Stomach (tissue), 9 donors: Measurements from ENCODE around the gene SCARB2. TPM values are rescaled to one million over a fixed set of nuclear protein-coding genes. Genes with fewer than 3 reads are reported as not detected.

Experiments used
- DNase-seq, 2 donors: peaks; one replicate each; pipeline versions ENCODE4 v3.0.0 to v3.0.0-alpha.2; 2013 to 2019
- H3K27ac ChIP-seq, 5 donors: fragments of 200-600 bp in 4 of 5; sonication (generic) in 4 of 5; one replicate each; pipeline ENCODE4 v1.5.1; 2013 to 2019; ENCODE audit warnings: mild to moderate bottlenecking in 1 of 5, moderate library complexity in 1 of 5
- H3K27me3 ChIP-seq, 3 donors: fragments of 200-600 bp; sonication (generic); one replicate each; pipeline ENCODE4 v1.5.1; 2017 to 2019; ENCODE audit warnings: mixed run types in 1 of 3
- H3K36me3 ChIP-seq, 4 donors: fragments of 200-600 bp; sonication (generic); 1 replicate in 3 of 4; 2 replicates in 1 of 4; pipeline ENCODE4 v1.5.1; 2016 to 2019
- H3K4me1 ChIP-seq, 4 donors: fragments of 200-600 bp; sonication (generic); one replicate each; pipeline ENCODE4 v1.5.1; 2016 to 2019
- H3K4me3 ChIP-seq, 4 donors: fragments of 200-600 bp; sonication (generic) in 3 of 4; one replicate each; pipeline ENCODE4 v1.5.1; 2016 to 2019; ENCODE audit warnings: mild to moderate bottlenecking in 1 of 4
- H3K9me3 ChIP-seq, 4 donors: fragments of 200-600 bp; sonication (generic); one replicate each; pipeline ENCODE4 v1.5.1; 2016 to 2019
- EP300 ChIP-seq: sonication (generic); formaldehyde crosslinking; IDR thresholded peaks from one replicate; pipeline ENCODE4 v1.6.1; 2017; ENCODE audit warnings: antibody characterized with exemption
- POLR2A ChIP-seq, 4 donors: fragments of 450-650 bp; IDR thresholded peaks; one replicate each; pipeline ENCODE4 v1.6.1; 2016; ENCODE audit warnings: antibody characterized with exemption in 4 of 4, control low read depth in 2 of 4, mild to moderate bottlenecking in 1 of 4, moderate library complexity in 1 of 4
- POLR2AphosphoS5 ChIP-seq, 3 donors: sonication (generic); formaldehyde crosslinking; IDR thresholded peaks; one replicate each; pipeline ENCODE4 v1.6.1; 2016; ENCODE audit warnings: antibody characterized with exemption in 3 of 3
- WGBS, 5 donors: extraction: QIAGEN DNeasy Blood & Tissue Kit in 3 of 5; methylation state at CpG; one replicate each; pipeline versions ENCODE4 v1.1.5 to v1.1.7; 2013 to 2018; 5-methylcytosine and 5-hydroxymethylcytosine counted together
- intact Hi-C: fragments of 100-400 bp; cut with DNase I; formaldehyde crosslinking; loops from one replicate; pipeline ENCODE4 v1.15.1; 2023; ENCODE audit warnings: low total_unique reads
- polyA plus RNA-seq, 3 donors: library from polyadenylated mRNA; stranded (reverse); fragments of 200-250 nt; gene quantifications; one replicate each; pipeline ENCODE4 v1.2.3, GENCODE V29; 2013
- total RNA-seq, 5 donors: library from RNA; depleted of rRNA; stranded (reverse); fragments of >200 nt; gene quantifications; one replicate each; pipeline versions ENCODE4 v1.1.0 to v1.2.3, GENCODE V29; 2014 to 2016
- TF ChIP-seq, protein P1 (sequence below), 7 experiments: fragments of 450-650 bp in 4 of 7; fragments of 200-600 bp in 3 of 7; sonication (generic) in 3 of 7; IDR thresholded peaks; one replicate each; pipeline ENCODE4 v1.5.1; 2016 to 2019; ENCODE audit warnings: antibody characterized with exemption in 7 of 7, control low read depth in 2 of 7, mild to moderate bottlenecking in 1 of 7
- donor health status: healthy with polysubstance abuse.
- donor health status: Bipolar disorder and iron deficiency.
- donor health status: healthy.

The SCARB2 gene
- total and polyA plus RNA-seq, 8 donors, result 30.4 to 293 (median 88.0) TPM

DNA sequence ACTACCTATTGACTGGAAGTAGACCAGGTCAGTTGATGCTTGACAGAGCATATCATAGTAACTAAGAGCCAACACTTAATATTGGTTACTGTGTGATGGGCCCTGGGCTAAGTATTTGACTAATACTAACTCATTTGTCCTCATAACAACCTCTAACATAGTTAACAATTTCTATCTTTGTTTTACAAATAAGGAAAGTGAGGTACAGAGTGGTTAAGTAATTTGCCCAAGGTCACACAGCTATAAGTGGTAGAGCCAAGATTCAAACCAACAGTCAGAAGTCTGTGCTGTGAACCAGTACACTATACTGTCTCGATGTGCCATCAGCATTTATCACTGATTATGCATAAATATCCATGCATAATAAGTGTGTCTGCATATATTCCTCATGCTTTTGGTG is 38.3 kb downstream of the SCARB2 start:
- intact Hi-C loops, result loop anchor here (10.0 kb wide), 2 partner anchors 129 to 319 kb away; partner anchors contain the start of gene STBD1
- H3K4me3 ChIP-seq, result no peak overlapping the region
- WGBS, 5 donors, result 97 to 100% (median 98%) methylated on average over 1 of the region's 1 CpG
- no peaks in the 10 kb centered on the region for H3K27me3 ChIP-seq
- no peaks in the 10 kb centered on the region for H3K9me3 ChIP-seq
- peaks cover 0 to 24% (median 11%) of the 10 kb centered on the region in 4 donors for H3K4me1 ChIP-seq
- H3K27ac ChIP-seq, result no peak overlapping the region
- TF ChIP-seq POLR2A (IDR thresholded peaks at IDR 0.05), result no peak
- DNase-seq, result no peak
- peaks cover 47 to 96% (median 86%) of the 10 kb centered on the region in 4 donors for H3K36me3 ChIP-seq

DNA sequence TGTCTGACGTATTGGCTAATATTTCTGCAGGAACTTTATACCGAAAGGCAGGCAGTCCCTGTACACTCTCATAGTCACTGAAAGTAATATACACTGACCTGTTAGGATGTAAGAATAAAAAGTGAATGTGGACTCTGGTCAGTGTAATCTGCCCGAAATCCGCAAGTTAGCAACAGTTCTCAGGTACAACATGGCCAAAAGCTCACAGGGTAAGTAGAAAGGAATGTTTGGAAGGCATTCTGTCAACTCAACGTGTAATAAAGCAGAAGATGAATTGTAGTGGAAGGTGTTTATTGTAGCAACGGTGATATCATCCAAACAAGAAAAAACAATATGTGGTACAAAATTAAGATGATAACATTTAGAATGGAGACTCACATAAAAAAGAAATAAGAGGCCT is 39.4 kb downstream of the SCARB2 start:
- H3K4me1 ChIP-seq, result peaks cover 0 to 12% (median 2%) of the 10 kb centered on the region in 4 donors
- no peaks in the 10 kb centered on the region for H3K27me3 ChIP-seq
- no peak overlapping the region for H3K27ac ChIP-seq
- 82 to 86% (median 83%) methylated on average over 6 of the region's 6 CpGs for WGBS, 5 donors
- no peaks in the 10 kb centered on the region for H3K9me3 ChIP-seq
- TF ChIP-seq, protein P1, sequence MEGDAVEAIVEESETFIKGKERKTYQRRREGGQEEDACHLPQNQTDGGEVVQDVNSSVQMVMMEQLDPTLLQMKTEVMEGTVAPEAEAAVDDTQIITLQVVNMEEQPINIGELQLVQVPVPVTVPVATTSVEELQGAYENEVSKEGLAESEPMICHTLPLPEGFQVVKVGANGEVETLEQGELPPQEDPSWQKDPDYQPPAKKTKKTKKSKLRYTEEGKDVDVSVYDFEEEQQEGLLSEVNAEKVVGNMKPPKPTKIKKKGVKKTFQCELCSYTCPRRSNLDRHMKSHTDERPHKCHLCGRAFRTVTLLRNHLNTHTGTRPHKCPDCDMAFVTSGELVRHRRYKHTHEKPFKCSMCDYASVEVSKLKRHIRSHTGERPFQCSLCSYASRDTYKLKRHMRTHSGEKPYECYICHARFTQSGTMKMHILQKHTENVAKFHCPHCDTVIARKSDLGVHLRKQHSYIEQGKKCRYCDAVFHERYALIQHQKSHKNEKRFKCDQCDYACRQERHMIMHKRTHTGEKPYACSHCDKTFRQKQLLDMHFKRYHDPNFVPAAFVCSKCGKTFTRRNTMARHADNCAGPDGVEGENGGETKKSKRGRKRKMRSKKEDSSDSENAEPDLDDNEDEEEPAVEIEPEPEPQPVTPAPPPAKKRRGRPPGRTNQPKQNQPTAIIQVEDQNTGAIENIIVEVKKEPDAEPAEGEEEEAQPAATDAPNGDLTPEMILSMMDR (IDR thresholded peaks at IDR 0.05), result no peak
- TF ChIP-seq POLR2A (IDR thresholded peaks at IDR 0.05) (no peak), EP300 (no peak), POLR2AphosphoS5 (IDR thresholded peaks at IDR 0.05) (no peak)
- peaks cover 45 to 96% (median 93%) of the 10 kb centered on the region in 4 donors for H3K36me3 ChIP-seq
- no peak overlapping the region for H3K4me3 ChIP-seq
- no peak for DNase-seq
- intact Hi-C loops, result loop anchor here (10.0 kb wide), 2 partner anchors 131 to 321 kb away; partner anchors contain the start of gene STBD1

DNA sequence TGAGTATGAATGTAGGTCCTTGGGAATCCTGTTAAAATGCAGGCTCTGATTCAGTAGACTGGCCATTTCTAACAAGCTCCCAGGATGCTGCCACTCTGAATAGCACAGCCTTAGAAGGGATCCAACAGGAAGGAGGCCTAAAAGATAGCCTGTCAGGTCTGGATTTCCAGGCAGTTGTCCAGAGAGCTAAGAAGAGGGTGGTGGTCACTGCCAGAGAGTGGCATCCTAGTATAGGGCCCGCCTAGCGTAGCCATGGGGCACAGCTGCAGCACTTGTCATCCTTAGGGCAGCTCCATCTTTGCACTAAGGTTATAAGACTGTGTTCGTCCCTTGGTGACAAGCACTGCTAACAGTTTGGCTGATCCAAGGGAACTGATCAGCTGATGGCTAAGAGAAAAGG is 44.9 kb downstream of the SCARB2 start:
- peaks cover 57 to 100% (median 98%) of the 10 kb centered on the region in 4 donors for H3K36me3 ChIP-seq
- H3K4me1 ChIP-seq, result no peaks in the 10 kb centered on the region
- no peak overlapping the region for H3K4me3 ChIP-seq
- H3K27ac ChIP-seq, result no peak overlapping the region
- H3K27me3 ChIP-seq, result no peaks in the 10 kb centered on the region
- TF ChIP-seq EP300, result no peak
- DNase-seq, result no peak
- intact Hi-C loops, result no loop called here
- WGBS, 5 donors, result 97 to 99% (median 98%) methylated on average over 3 of the region's 3 CpGs
- no peaks in the 10 kb centered on the region for H3K9me3 ChIP-seq

DNA sequence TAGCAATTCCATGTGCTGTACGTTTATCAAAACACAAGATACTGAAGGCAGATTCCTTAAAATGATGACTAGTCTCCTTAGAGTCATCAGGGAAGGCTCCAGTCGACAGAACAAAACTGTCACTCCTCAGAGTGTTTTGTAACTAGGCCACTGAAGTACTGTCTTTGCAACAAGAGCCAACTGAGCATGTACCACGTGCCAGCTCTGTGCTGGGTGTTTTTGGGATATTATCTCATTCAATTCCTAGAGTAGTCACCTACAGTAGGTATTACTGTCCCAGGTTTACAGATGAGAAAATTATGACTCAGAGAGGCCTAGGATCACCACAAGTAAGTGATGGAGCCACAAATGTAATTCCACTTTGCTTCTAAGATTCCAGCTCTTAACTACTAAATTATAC is 47.1 kb downstream of the SCARB2 start:
- TF ChIP-seq EP300 (no peak), POLR2AphosphoS5 (IDR thresholded peaks at IDR 0.05) (no peak), POLR2A (IDR thresholded peaks at IDR 0.05) (no peak)
- H3K4me3 ChIP-seq, result no peak overlapping the region
- no peaks in the 10 kb centered on the region for H3K9me3 ChIP-seq
- peaks cover 64 to 100% (median 99%) of the 10 kb centered on the region in 4 donors for H3K36me3 ChIP-seq
- DNase-seq, result no peak
- WGBS, 5 donors, result 89 to 97% (median 92%) methylated on average over 3 of the region's 3 CpGs
- no peak overlapping the region for H3K27ac ChIP-seq
- intact Hi-C loops, result no loop called here
- no peaks in the 10 kb centered on the region for H3K4me1 ChIP-seq
- H3K27me3 ChIP-seq, result no peaks in the 10 kb centered on the region

DNA sequence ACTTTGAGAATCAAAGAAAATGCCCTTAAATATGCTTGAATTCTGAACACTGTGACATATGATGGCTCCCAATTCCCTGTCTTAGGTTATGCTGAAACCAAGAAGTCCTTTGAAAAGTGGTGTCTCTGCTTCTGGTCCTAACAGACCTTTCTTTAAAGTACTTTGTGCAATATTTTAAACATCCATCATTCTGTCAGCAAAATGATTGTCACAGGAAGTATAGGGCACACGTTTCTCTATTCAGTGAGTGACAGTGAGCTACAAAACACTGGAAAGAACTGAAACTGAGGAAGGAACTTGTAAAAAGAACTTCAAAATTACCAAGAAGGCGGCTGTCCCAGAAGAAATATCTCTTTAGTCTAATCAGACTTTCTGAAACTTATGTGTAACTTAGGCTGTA is 53.3 kb downstream of the SCARB2 start:
- intact Hi-C loops, result no loop called here
- Histone ChIP-seq H3K4me1 (peaks cover 0 to 5% (median 0%) of the 10 kb centered on the region in 4 donors), H3K9me3 (no peaks in the 10 kb centered on the region), H3K27ac (no peak overlapping the region), H3K27me3 (no peaks in the 10 kb centered on the region), H3K36me3 (peaks cover 40 to 76% (median 74%) of the 10 kb centered on the region in 4 donors), H3K4me3 (no peak overlapping the region)
- TF ChIP-seq POLR2AphosphoS5 (IDR thresholded peaks at IDR 0.05) (no peak), EP300 (no peak), POLR2A (IDR thresholded peaks at IDR 0.05) (no peak)
- TF ChIP-seq, protein P1 (IDR thresholded peaks at IDR 0.05), result no peak
- DNase-seq, result no peak
- WGBS, 5 donors, result 32 to 60% (median 51%) methylated on average over 2 of the region's 2 CpGs

DNA sequence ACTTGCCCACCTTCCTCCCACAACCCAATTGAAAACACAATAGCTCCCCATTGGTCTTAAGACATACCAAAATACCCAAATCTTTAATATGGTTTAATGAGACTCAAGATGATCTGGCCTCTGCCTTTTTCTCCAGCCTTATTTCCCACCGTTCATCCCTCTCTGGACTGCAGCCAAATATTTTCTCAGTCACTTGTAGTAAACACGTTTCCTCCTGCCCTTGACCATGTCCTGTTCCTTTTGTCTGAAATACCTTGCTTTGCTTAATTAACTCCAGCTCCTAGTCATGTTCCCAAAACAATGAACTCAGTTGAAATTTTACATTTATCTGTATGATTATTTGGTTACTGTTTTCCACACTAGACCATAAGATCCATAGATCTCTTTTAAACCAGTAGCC is 57.0 kb downstream of the SCARB2 start:
- Histone ChIP-seq H3K27ac (no peak overlapping the region), H3K4me1 (peaks cover 0 to 5% (median 0%) of the 10 kb centered on the region in 4 donors), H3K27me3 (no peaks in the 10 kb centered on the region), H3K9me3 (no peaks in the 10 kb centered on the region), H3K36me3 (peaks cover 9 to 40% (median 36%) of the 10 kb centered on the region in 4 donors), H3K4me3 (no peak overlapping the region)
- intact Hi-C loops, result no loop called here
- peak in 1 of 2 donors; percentile 16 for DNase-seq
- no peak for TF ChIP-seq EP300
- TF ChIP-seq, protein P1 (IDR thresholded peaks at IDR 0.05), result no peak
- no peak for TF ChIP-seq POLR2AphosphoS5 (IDR thresholded peaks at IDR 0.05)
- no peak for TF ChIP-seq POLR2A (IDR thresholded peaks at IDR 0.05)
- 4 to 17% (median 10%) methylated on average over 2 of the region's 2 CpGs for WGBS, 5 donors
